ENCODE results near the gene CETN1.

GRCh38 chr18:579238-579637, 942 bp upstream of the CETN1 start:
- TF ChIP-seq BHLHE40 (IDR thresholded peaks at IDR 0.05; ENCODE audit: borderline replicate concordance) (no peak), FOXA1 (IDR thresholded peaks at IDR 0.05) (no peak), SUZ12 (IDR thresholded peaks at IDR 0.05) (no peak), ZNF384 (IDR thresholded peaks at IDR 0.05) (no peak), NFRKB (IDR thresholded peaks at IDR 0.05) (no peak), FOXM1 (IDR thresholded peaks at IDR 0.05; ENCODE audit: borderline replicate concordance) (no peak), PKNOX1 (IDR thresholded peaks at IDR 0.05) (no peak), SP1 (IDR thresholded peaks at IDR 0.05) (no peak), L3MBTL2 (conservative IDR thresholded peaks at IDR 0.05) (no peak), CTBP1 (IDR thresholded peaks at IDR 0.05; ENCODE audit: borderline replicate concordance) (no peak)

Measured in HEK293T (cell line).